Trophoblast cell (in vitro differentiated cells and primary cell): ENCODE data around the gene SLC10A3.

Experiments used
- DNase-seq, 2 donors: peaks; one replicate each; pipeline ENCODE4 v3.0.0-alpha.2; 2016
- H2AFZ ChIP-seq: 2 replicates; pipeline ENCODE4 v1.6.1; 2013; ENCODE audit warnings: low read length, moderate library complexity, mild to moderate bottlenecking; ENCODE audit not compliant: insufficient read depth, poor library complexity
- H2AK5ac ChIP-seq: 2 replicates; pipeline ENCODE4 v1.6.1; 2013; ENCODE audit warnings: mild to moderate bottlenecking, low read length
- H2BK120ac ChIP-seq: 2 replicates; pipeline ENCODE4 v1.6.1; 2013; ENCODE audit warnings: low read length, mild to moderate bottlenecking, moderate library complexity; ENCODE audit not compliant: insufficient read depth, poor library complexity
- H2BK12ac ChIP-seq: 2 replicates; pipeline ENCODE4 v1.6.1; 2013; ENCODE audit warnings: mild to moderate bottlenecking, low read length, moderate library complexity
- H2BK5ac ChIP-seq: 2 replicates; pipeline ENCODE4 v1.6.1; 2013; ENCODE audit warnings: low read length, low read depth, moderate library complexity, mild to moderate bottlenecking; ENCODE audit not compliant: poor library complexity
- H3K14ac ChIP-seq: 2 replicates; pipeline ENCODE4 v1.6.1; 2013; ENCODE audit warnings: mild to moderate bottlenecking, low read length
- H3K18ac ChIP-seq: 2 replicates; pipeline ENCODE4 v1.6.1; 2013; ENCODE audit warnings: mild to moderate bottlenecking, low read length
- H3K23ac ChIP-seq: 2 replicates; pipeline ENCODE4 v1.6.1; 2013; ENCODE audit warnings: low read length
- H3K27ac ChIP-seq: 2 replicates; pipeline ENCODE4 v1.5.1; 2013; ENCODE audit warnings: low read depth, mild to moderate bottlenecking, inconsistent platforms, low read length, moderate library complexity
- H3K27me3 ChIP-seq: 2 replicates; pipeline ENCODE4 v1.6.1; 2013; ENCODE audit warnings: inconsistent platforms, mild to moderate bottlenecking, low read length, moderate library complexity; ENCODE audit not compliant: insufficient read depth
- H3K36me3 ChIP-seq, 2 experiments: 1 replicate in 1 of 2; 2 replicates in 1 of 2; pipeline ENCODE4 v1.6.1; 2013; ENCODE audit warnings: low read length in 2 of 2, mild to moderate bottlenecking in 2 of 2, moderate library complexity in 1 of 2; ENCODE audit not compliant: insufficient read depth in 2 of 2, control insufficient read depth in 1 of 2
- H3K4ac ChIP-seq: 2 replicates; pipeline ENCODE4 v1.6.1; 2013; ENCODE audit warnings: low read depth, mild to moderate bottlenecking, low read length, moderate library complexity
- H3K4me1 ChIP-seq, 2 experiments: 1 replicate in 1 of 2; 2 replicates in 1 of 2; pipeline ENCODE4 v1.6.1; 2013; ENCODE audit warnings: low read length in 2 of 2, mild to moderate bottlenecking in 2 of 2, moderate library complexity in 1 of 2; ENCODE audit not compliant: insufficient read depth in 2 of 2, control insufficient read depth in 1 of 2
- H3K4me2 ChIP-seq: 2 replicates; pipeline ENCODE4 v1.6.1; 2013; ENCODE audit warnings: inconsistent platforms, mild to moderate bottlenecking, low read length, moderate library complexity
- H3K4me3 ChIP-seq: 2 replicates; pipeline ENCODE4 v1.5.1; 2013; ENCODE audit warnings: mild to moderate bottlenecking, low read depth, low read length, inconsistent platforms
- H3K79me1 ChIP-seq: one replicate; pipeline ENCODE4 v1.6.1; 2013; ENCODE audit warnings: low read length
- H3K79me2 ChIP-seq: 2 replicates; pipeline ENCODE4 v1.6.1; 2013; ENCODE audit warnings: low read length, mild to moderate bottlenecking; ENCODE audit not compliant: control insufficient read depth, insufficient read depth, poor library complexity
- H3K9ac ChIP-seq: 2 replicates; pipeline ENCODE4 v1.6.1; 2013; ENCODE audit warnings: mild to moderate bottlenecking, low read length
- H3K9me3 ChIP-seq: 2 replicates; pipeline ENCODE4 v1.6.1; 2013; ENCODE audit warnings: low read depth, mild to moderate bottlenecking, control low read depth, inconsistent platforms, low read length; ENCODE audit not compliant: insufficient read depth
- H4K12ac ChIP-seq: 2 replicates; pipeline ENCODE4 v1.6.1; 2013; ENCODE audit warnings: low read depth, mild to moderate bottlenecking, low read length, moderate library complexity
- H4K8ac ChIP-seq: 2 replicates; pipeline ENCODE4 v1.6.1; 2013; ENCODE audit warnings: low read depth, mild to moderate bottlenecking, low read length, moderate library complexity
- H4K91ac ChIP-seq: one replicate; pipeline ENCODE4 v1.6.1; 2013; ENCODE audit warnings: low read depth, mild to moderate bottlenecking, low read length, moderate library complexity
- WGBS: extraction: QIAGEN DNeasy Blood & Tissue Kit; methylation state at CpG from one replicate; pipeline ENCODE4 v1.1.7; 2013; ENCODE audit warnings: missing lambda C conversion rate; ENCODE audit not compliant: insufficient read length, insufficient coverage; ENCODE audit errors: extremely low coverage; 5-methylcytosine and 5-hydroxymethylcytosine counted together

SLC10A3 gene

GRCh38 chrX:154532690-154533089 lies 42.3 kb upstream of the SLC10A3 start:
- H3K9ac ChIP-seq = no peak overlapping the region
- DNase-seq = no peak
- H3K4me2 ChIP-seq = no peak overlapping the region
- H2AFZ ChIP-seq = no peak overlapping the region
- H3K23ac ChIP-seq = no peak overlapping the region
- H3K27me3 ChIP-seq = no peaks in the 10 kb centered on the region
- H3K18ac ChIP-seq = no peak overlapping the region
- H3K4ac ChIP-seq = no peak overlapping the region
- H2BK5ac ChIP-seq = no peak overlapping the region
- H2BK120ac ChIP-seq = no peak overlapping the region
- H4K12ac ChIP-seq = no peak overlapping the region
- no peaks in the 10 kb centered on the region for H3K9me3 ChIP-seq
- H3K14ac ChIP-seq = no peak overlapping the region
- peaks cover 42 to 46% of the 10 kb centered on the region in 2 experiments for H3K36me3 ChIP-seq
- peaks cover 13% of the 10 kb centered on the region for H3K79me1 ChIP-seq
- H4K8ac ChIP-seq = no peak overlapping the region
- WGBS = no CpG with 5 or more reads among the region's 23 CpGs
- H3K27ac ChIP-seq = no peak overlapping the region
- H3K4me1 ChIP-seq = peaks cover 15 to 18% of the 10 kb centered on the region in 2 experiments
- H2BK12ac ChIP-seq = no peak overlapping the region
- H2AK5ac ChIP-seq = no peak overlapping the region
- H4K91ac ChIP-seq = no peak overlapping the region
- no peak overlapping the region for H3K4me3 ChIP-seq
- no peaks in the 10 kb centered on the region for H3K79me2 ChIP-seq

GRCh38 chrX:154531626-154532025 lies 41.2 kb upstream of the SLC10A3 start:
- Histone ChIP-seq H3K27ac (peak overlapping the region; percentile 89), H3K4me3 (no peak overlapping the region), H2AFZ (no peak overlapping the region), H3K4ac (peak overlapping the region; percentile 41), H2BK12ac (no peak overlapping the region), H4K8ac (no peak overlapping the region), H3K23ac (no peak overlapping the region), H3K18ac (no peak overlapping the region), H3K4me1 (peaks cover 18 to 22% of the 10 kb centered on the region in 2 experiments), H2BK5ac (peak overlapping the region; percentile 72), H3K79me2 (no peaks in the 10 kb centered on the region), H3K9me3 (no peaks in the 10 kb centered on the region), H3K9ac (no peak overlapping the region), H4K12ac (no peak overlapping the region), H2AK5ac (no peak overlapping the region), H3K79me1 (peaks cover 21% of the 10 kb centered on the region), H3K27me3 (no peaks in the 10 kb centered on the region), H3K14ac (no peak overlapping the region), H2BK120ac (peak overlapping the region; percentile 88), H3K36me3 (peaks cover 42 to 46% of the 10 kb centered on the region in 2 experiments), H3K4me2 (peak overlapping the region; percentile 36), H4K91ac (peak overlapping the region; percentile 35)
- no CpG with 5 or more reads among the region's 16 CpGs for WGBS
- peak; percentile 75 to 78 for DNase-seq

GRCh38 chrX:154530286-154530685 lies 39.9 kb upstream of the SLC10A3 start:
- Histone ChIP-seq H3K27ac (no peak overlapping the region), H2BK5ac (no peak overlapping the region), H3K36me3 (peaks cover 35 to 37% of the 10 kb centered on the region in 2 experiments), H3K9me3 (no peaks in the 10 kb centered on the region), H3K4me1 (peaks cover 20 to 27% of the 10 kb centered on the region in 2 experiments), H3K4me3 (no peak overlapping the region), H3K14ac (no peak overlapping the region), H3K9ac (no peak overlapping the region), H4K12ac (no peak overlapping the region), H3K4ac (no peak overlapping the region), H2BK120ac (no peak overlapping the region), H2AK5ac (no peak overlapping the region), H2AFZ (no peak overlapping the region), H3K4me2 (no peak overlapping the region), H3K27me3 (no peaks in the 10 kb centered on the region), H3K79me1 (peaks cover 22% of the 10 kb centered on the region), H4K8ac (no peak overlapping the region), H3K18ac (no peak overlapping the region), H4K91ac (peak overlapping the region; percentile 2), H3K79me2 (no peaks in the 10 kb centered on the region), H2BK12ac (no peak overlapping the region), H3K23ac (no peak overlapping the region)
- DNase-seq = peak; percentile 53 to 59
- no CpG with 5 or more reads among the region's 11 CpGs for WGBS

GRCh38 chrX:154529206-154529612 lies 38.8 kb upstream of the SLC10A3 start:
- no CpG with 5 or more reads among the region's 6 CpGs for WGBS
- Histone ChIP-seq H3K18ac (no peak overlapping the region), H4K8ac (no peak overlapping the region), H2AK5ac (no peak overlapping the region), H3K4me2 (no peak overlapping the region), H3K4me1 (peaks cover 20 to 26% of the 10 kb centered on the region in 2 experiments), H3K9me3 (no peaks in the 10 kb centered on the region), H3K23ac (no peak overlapping the region), H3K27me3 (no peaks in the 10 kb centered on the region), H4K12ac (no peak overlapping the region), H3K4ac (no peak overlapping the region), H2BK12ac (peak overlapping the region; percentile 63), H2BK5ac (peak overlapping the region; percentile 34), H3K27ac (no peak overlapping the region), H3K9ac (no peak overlapping the region), H3K79me1 (peaks cover 21% of the 10 kb centered on the region), H3K79me2 (no peaks in the 10 kb centered on the region), H3K4me3 (no peak overlapping the region), H3K14ac (no peak overlapping the region), H4K91ac (no peak overlapping the region), H2BK120ac (no peak overlapping the region), H3K36me3 (peaks cover 27 to 30% of the 10 kb centered on the region in 2 experiments), H2AFZ (no peak overlapping the region)
- peak in 1 of 2 donors; percentile 52 for DNase-seq
